ENCODE results near the gene TTLL10.

Gene TTLL10

GRCh38 chr1:1204425-1204920 lies 30.8 kb downstream of the TTLL10 start:
- DNase-seq (ENCODE audit: low spot score) (no peak), FAIRE-seq (no peak)

DNA sequence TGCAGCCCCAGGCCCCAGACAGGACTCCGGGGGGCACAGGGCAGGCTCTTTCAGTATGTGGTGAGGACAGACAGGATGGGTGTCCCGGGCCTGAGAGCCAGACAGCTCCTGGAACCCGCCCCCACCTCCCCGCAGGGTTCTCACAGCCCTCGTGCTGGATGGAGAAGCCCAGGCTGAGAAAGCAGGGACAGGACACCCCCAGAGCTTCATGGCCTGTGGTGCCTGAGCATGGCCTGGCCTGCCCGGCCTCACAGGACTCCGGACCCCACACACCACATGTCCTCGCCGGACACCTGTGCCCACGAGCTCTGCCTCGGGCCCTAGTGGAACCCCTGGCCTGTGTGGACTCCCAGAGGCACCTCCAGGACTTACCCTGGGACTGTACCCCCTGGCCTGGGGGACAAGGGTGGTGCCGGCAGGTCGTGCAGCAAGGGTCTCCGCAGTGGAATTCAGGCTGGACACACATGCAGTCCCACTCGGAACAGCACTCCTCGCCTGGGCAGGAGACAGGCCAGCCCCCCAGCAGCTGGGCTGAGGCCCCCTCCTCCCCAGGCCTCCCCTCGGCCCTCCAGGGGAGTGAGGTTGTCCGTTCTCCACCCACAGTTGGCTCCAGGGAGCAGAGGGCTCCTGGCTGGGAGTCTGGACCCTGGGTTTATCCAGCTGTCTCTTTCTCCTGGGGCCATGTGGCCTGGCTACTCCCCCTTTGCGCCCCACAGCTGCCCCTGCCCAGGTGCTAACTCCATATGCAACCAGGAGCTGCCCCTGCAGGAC lies 31.5 kb downstream of the TTLL10 start:
- no peak for FAIRE-seq

DNA sequence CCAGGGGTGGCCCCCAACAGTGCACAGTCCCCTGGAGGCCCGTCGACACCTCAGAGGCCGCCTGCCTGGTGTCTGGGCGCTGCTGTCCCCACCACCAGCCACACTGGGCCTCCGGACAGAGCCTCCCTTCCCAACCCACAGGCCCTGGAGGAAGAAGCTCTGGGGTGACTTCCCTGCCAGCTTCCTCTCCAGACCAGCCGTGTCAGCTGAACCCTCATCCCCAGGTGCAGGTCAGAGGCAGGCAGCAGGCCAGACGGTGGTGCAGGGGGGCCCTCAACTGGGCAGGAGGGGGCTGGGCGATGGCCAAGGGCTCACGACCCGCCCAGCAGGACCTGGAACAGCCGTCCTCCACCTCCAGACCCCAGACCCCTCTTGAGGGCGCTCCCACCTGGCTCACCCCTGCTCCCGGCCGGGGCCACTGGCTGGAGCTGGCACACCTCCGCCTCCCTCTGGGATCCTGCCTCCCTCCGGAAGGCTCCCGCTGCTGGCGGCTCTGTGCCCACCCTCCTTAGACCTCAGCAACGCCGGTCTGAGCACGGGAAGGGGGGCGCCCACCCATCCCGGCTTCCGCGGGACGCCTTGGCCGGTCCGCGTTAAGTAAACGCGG lies 32.2 kb downstream of the TTLL10 start:
- no peak for FAIRE-seq

More for the DNA sequence above, 31.5 kb downstream of the TTLL10 start:
- DNase-seq (ENCODE audit: low spot score), result no peak

GRCh38 chr1:1206376-1206965 lies 32.8 kb downstream of the TTLL10 start, which contains the start of gene TNFRSF18:
Gene TNFRSF18, minus strand, starts transcription at chr1:1206592. Its CDS starts 21 bp downstream, at chr1:1206571.
- FAIRE-seq (no peak), DNase-seq (ENCODE audit: low spot score) (no peak)

More for the DNA sequence above, 32.2 kb downstream of the TTLL10 start:
- DNase-seq (ENCODE audit: low spot score), result no peak

GRCh38 chr1:1206966-1207531 lies 33.4 kb downstream of the TTLL10 start:
- no peak for DNase-seq (ENCODE audit: low spot score)
- no peak for FAIRE-seq

DNA sequence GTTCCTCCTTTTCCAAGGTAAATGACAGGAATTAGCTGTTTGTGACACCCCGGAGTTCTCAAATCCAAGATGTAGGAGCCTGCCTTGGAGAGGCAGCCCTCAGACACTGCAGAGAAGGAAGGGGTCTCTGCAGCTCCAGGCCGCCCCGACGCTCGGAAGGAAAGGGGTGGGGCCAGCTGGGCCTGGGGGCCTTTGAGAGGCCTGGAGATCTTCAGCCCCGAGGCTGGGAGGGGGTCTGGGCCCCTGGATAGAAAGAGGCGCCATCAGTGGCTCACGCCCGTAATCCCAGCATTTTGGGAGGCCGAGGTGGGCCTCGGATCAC lies 33.9 kb downstream of the TTLL10 start:
- FAIRE-seq (no peak), DNase-seq (ENCODE audit: low spot score) (no peak)

- FAIRE-seq (no peak), DNase-seq (ENCODE audit: low spot score) (peak; percentile 45)
These were observed 35.2 kb downstream of the TTLL10 start for GRCh38 chr1:1208713-1209433.

DNA sequence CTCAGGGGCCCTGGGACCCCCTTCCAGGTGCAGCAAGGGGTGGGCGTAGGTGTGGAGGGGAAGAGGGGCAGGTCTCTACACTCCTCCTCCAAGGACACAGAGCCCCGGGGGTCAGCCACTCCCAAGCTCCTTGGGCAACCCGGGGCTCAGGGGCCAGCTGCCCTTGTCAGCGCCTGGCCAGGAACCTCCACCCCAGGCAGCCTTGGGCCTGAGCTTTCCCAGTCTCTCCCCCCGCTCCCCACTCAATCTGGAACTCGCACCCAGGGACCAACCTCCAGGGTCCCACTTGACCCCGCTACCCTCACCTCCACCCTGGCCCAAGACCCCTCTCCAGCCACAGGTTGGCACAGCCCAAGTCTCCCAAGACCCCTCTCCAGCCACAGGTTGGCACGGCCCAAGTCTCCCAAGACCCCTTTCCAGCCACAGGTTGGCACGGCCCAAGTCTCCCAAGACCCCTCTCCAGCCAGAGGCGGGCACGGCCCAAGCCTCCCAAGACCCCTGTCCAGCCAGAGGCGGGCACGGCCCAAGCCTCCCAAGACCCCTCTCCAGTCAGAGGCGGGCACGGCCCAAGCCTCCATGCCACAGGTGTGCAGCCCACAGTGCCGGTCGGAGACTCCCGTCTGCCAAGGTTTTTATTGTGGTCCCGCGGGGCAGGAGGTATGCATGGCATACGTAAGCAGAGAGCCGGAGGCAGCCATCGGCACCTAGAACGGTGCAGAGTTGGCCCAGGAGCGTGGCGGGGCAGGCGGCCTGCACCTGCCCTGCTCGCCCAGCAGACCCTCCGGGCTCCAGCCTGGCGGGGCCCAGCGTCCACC lies 37.3 kb downstream of the TTLL10 start:
- FAIRE-seq (no peak), DNase-seq (ENCODE audit: low spot score) (no peak)

GRCh38 chr1:1211541-1212441 lies 38.1 kb downstream of the TTLL10 start:
- DNase-seq (ENCODE audit: low spot score) (no peak), FAIRE-seq (no peak)

DNA sequence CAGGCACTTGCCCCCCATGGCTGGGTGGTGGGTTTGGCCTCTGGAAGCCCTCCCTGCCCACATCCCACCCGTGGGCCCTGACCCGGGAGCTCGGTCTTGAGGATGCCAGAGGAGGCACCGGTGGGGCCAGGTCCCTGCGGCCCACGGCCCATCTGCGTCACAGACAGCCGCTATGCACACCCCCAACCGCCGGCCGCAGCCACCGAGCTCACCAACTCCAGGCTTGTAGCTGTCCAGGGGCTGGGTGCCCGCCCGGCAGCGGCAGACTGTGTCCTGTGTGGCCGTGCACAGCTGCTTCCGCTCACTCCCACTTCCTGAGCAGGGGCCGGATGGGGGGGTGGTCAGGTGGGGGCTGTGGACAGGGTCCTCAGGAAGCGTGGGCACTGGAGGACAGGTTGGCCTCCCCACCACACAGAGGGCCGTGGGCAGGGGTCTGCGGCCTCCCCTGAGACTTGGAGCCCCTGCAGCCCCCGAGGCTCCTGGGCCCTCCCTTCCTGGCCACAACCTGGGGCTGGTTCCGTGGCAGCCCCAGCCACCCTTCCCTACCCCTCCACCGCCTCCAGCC lies 39.2 kb downstream of the TTLL10 start:
- FAIRE-seq (no peak), DNase-seq (ENCODE audit: low spot score) (no peak)

DNA sequence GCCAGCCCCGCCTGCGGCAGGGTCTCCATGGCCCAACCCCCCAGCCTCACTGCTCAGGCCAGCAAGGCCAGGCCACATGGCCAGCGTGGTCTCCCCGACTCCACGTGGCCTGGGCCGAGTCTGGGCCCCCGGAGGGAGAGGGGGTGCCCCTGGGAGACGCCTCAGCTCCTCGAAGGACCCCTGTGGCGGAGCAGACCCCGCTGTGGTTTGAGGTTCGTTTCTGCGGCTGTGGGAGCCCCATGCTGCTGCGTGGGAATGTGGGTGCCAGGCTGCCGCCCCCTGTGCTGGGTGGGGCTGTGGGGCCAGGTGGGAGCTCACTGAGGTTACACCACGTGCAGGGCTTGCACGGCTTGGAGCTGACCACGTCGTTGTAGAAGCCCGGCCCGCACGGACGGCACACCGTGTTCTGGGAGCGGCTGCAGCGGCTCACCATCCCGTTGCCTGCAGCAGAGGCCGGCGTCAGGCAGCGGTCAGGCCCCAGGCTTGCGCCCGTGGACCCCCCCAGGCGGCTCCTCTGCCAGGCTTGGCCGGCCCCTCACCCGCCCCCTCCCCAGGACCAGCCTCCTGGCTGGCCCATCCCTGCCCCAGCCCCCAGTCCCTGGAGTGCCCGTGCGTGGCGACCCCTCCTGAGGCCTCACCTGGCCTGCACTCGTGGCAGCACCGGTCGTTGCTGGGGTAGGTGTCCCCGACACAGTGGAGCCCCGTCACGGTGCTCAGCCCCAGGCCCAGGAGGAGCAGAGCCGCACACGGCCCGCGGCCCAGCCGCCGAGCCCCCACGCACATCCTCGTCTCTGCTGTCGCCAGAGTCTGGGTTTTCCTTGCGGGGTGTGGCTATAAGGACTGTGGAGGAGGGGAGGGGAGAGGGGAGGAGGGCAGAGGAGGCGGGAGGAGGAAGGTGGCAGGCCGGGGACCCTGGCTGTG lies 39.9 kb downstream of the TTLL10 start, which contains the start of gene TNFRSF4:
Gene TNFRSF4, minus strand, starts transcription at position 809 of the 921 bp plus-strand sequence. Its CDS starts 26 bp downstream, at position 783.
- no peak for DNase-seq (ENCODE audit: low spot score)

GRCh38 chr1:1215080-1215676 lies 41.5 kb downstream of the TTLL10 start:
- DNase-seq (ENCODE audit: low spot score), result no peak
- FAIRE-seq, result no peak

More for the DNA sequence above, 39.9 kb downstream of the TTLL10 start, which contains the start of gene TNFRSF4:
- no peak for FAIRE-seq

DNA sequence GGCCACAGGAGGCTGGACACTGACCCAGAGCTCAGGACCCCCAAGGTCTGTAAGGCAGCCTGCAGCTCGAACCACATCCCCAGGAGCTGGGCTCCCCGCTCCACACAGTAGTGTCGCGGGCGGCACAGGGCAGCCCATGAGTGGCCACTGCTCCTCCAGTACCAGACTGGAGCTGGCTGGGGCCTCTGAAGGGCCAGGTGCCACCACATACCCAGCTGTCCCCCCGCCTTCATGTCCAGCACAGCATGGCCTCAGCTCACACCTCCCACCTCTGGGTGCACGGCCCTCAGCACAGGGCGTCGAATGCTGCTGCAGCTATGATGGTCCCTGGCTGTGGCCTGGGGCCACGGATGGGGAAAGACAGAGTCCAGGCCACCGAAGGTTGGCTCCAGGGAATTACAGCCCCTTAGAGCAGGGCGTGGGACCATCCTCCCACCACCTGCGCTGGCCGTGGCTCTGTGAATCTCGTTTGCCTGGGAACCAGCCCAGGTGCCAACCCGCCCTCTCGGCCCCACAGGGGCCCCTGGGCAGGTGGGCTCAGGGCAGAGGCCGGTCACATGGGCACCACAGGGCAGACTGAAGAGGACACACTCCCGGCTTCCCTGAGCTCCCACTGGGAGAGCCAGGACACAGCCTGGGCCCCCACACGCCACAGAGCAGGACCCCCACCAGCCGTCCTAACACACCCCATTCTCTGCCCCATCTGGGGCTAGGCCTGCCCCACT lies 42.4 kb downstream of the TTLL10 start:
- FAIRE-seq, result no peak
- DNase-seq (ENCODE audit: low spot score), result no peak

GRCh38 chr1:1216770-1217620 lies 43.3 kb downstream of the TTLL10 start:
- FAIRE-seq (no peak), DNase-seq (ENCODE audit: low spot score) (no peak)

- FAIRE-seq, result no peak
These were observed 44.2 kb downstream of the TTLL10 start for GRCh38 chr1:1217621-1218523.

More at GRCh38 chr1:1217621-1218523, 44.2 kb downstream of the TTLL10 start:
- no peak for DNase-seq (ENCODE audit: low spot score)

Data from urothelium cell line (cell line).